ENCODE data around the gene C10orf105. TPM values are rescaled to one million over a fixed set of nuclear protein-coding genes. Genes with fewer than 3 reads are reported as not detected.

Gene C10orf105
- total RNA-seq, 4 donors from 2014 or later = 0.06 to 0.17 (median 0.11) TPM; not detected in 1

DNA sequence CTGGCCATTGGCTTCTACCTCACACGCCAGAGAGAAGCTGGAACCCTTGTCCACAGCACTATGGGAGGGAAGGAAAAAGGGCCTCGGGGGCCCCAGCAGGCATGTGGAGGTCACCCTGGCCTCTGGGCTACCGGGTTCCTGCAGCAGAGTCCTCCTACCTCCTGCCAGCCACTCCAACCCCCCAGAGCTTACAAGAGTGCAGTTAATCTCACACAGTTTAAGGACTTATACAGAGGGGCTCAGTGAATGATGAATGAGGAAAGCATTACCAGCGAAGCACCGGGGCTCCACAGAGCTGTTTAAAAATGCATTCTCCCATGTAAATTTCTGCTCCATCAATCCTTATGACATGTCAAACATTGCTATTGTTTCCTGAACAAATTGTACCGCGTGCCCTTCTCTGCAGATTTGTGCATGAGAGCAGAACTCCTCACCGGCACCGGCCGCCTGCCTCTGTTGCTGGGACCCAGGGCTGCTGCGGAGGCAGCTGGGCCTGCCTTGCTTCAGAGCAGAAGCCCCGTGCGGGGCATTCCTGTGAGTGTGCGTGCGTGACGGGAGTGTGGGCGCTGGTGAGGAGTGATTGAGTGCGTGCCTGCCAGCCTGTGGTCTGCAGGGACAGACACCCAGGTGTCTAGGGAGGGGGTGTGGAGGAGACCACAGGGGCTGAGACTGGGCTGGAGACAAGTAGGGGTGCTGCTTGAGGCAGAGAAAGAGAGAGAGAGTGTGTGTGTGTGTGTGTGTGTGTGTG, 52.8 kb downstream of the C10orf105 start:
- intact Hi-C loops (cut with DNase I) = no loop called here
- peak in 1 of 2 donors; percentile 34 for TF ChIP-seq POLR2AphosphoS5 (IDR thresholded peaks at IDR 0.05)
- no peak for TF ChIP-seq POLR2A (IDR thresholded peaks at IDR 0.05; ENCODE audit: low read depth)
- no peak for DNase-seq (ENCODE audit: extremely low spot score)
- Histone ChIP-seq H3K27me3 (no peaks in the 10 kb centered on the region), H3K4me3 (peak overlapping the region in 2 of 4 donors; percentile 16 to 32), H3K36me3 (no peaks in the 10 kb centered on the region), H3K27ac (replicated peaks in 1 of 4) (peak overlapping the region; percentile 22 to 69 (median 54)), H3K4me1 (peaks cover 0 to 49% (median 34%) of the 10 kb centered on the region in 4 donors), H3K9me3 (no peaks in the 10 kb centered on the region)
- whole genome bisulfite sequencing = 40% methylated on average over 18 of the region's 18 CpGs

DNA sequence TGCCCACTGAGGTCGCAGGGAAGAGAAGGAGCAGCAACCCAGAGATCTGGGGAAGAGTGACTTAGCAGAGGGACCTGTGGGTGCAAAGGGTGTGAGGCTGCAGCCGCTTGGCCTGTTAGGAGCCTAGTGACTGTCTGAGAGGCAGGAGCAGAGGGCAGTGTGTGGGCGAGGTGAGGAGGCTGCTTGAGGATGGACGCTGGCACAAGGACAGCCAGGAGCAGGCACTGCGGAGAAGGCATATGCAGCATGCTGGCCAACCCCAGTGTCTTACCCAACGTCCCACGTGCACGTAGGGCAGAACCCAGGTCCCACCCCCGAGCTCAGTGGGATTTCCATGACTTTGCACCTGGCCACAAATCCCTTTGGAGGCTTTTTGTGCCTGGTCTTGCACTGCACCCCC, 54.1 kb downstream of the C10orf105 start:
- H3K27ac ChIP-seq (replicated peaks in 1 of 4) = no peak overlapping the region
- intact Hi-C loops (cut with DNase I) = no loop called here
- no peak for DNase-seq (ENCODE audit: extremely low spot score)
- H3K36me3 ChIP-seq = no peaks in the 10 kb centered on the region
- H3K4me1 ChIP-seq = peaks cover 0 to 49% (median 34%) of the 10 kb centered on the region in 4 donors
- 91% methylated on average over 9 of the region's 9 CpGs for WGBS
- H3K27me3 ChIP-seq = no peaks in the 10 kb centered on the region
- no peaks in the 10 kb centered on the region for H3K9me3 ChIP-seq
- H3K4me3 ChIP-seq = no peak overlapping the region
- TF ChIP-seq EP300 (IDR thresholded peaks at IDR 0.05) = no peak
- TF ChIP-seq POLR2AphosphoS5 (IDR thresholded peaks at IDR 0.05) = no peak
- TF ChIP-seq POLR2A (IDR thresholded peaks at IDR 0.05; ENCODE audit: low read depth) = no peak
- TF ChIP-seq, protein P1, sequence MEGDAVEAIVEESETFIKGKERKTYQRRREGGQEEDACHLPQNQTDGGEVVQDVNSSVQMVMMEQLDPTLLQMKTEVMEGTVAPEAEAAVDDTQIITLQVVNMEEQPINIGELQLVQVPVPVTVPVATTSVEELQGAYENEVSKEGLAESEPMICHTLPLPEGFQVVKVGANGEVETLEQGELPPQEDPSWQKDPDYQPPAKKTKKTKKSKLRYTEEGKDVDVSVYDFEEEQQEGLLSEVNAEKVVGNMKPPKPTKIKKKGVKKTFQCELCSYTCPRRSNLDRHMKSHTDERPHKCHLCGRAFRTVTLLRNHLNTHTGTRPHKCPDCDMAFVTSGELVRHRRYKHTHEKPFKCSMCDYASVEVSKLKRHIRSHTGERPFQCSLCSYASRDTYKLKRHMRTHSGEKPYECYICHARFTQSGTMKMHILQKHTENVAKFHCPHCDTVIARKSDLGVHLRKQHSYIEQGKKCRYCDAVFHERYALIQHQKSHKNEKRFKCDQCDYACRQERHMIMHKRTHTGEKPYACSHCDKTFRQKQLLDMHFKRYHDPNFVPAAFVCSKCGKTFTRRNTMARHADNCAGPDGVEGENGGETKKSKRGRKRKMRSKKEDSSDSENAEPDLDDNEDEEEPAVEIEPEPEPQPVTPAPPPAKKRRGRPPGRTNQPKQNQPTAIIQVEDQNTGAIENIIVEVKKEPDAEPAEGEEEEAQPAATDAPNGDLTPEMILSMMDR (IDR thresholded peaks at IDR 0.05) = no peak

DNA sequence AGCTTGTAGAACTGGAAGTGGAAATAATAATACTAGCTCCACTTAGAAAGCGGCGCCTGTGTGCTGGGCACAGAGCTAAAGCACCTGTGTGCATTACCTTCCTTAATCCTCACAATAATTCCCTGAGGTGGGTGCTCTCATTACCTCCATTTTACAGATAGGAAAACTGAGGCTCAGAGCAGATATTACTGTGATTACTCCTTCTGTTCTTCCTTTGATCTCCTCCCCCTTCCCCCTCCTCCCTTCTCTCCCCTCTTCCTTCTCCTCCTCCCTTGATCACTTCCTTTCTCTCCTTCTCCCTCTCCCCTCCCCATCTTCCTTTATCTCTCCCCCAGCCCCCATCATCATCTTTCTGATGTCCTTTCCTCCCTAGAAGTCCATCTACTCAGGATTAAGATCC, 55.0 kb downstream of the C10orf105 start:
- Histone ChIP-seq H3K27me3 (no peaks in the 10 kb centered on the region), H3K9me3 (no peaks in the 10 kb centered on the region), H3K36me3 (no peaks in the 10 kb centered on the region), H3K4me1 (peaks cover 0 to 49% (median 34%) of the 10 kb centered on the region in 4 donors), H3K4me3 (no peak overlapping the region), H3K27ac (replicated peaks in 1 of 4) (no peak overlapping the region)
- no peak for TF ChIP-seq POLR2A (IDR thresholded peaks at IDR 0.05; ENCODE audit: low read depth)
- TF ChIP-seq, protein P1 (IDR thresholded peaks at IDR 0.05) = no peak
- TF ChIP-seq EP300 (IDR thresholded peaks at IDR 0.05) = no peak
- no peak for TF ChIP-seq POLR2AphosphoS5 (IDR thresholded peaks at IDR 0.05)
- no peak for DNase-seq (ENCODE audit: extremely low spot score)
- WGBS = 58% methylated on average over 2 of the region's 2 CpGs
- intact Hi-C loops (cut with DNase I) = no loop called here

DNA sequence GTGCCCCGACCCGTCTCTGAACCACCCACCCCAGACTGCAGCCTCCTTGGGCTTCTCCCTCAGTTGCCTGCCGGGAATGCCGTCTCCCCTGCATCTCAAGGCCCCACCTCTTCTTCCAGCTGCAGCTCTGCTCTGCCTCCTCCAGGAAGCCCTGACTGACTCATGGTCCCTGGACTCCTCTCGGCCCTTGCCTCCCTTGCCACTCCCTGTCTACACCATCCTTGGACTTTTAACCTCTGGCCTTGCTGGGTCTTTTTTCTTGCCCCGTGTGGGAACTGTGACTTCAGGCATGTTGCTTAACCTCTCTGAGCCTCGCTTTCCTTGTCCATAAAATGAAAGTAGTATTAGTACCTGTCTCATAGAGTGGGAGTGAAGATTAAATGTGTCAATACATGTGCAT, 56.3 kb downstream of the C10orf105 start:
- H3K4me1 ChIP-seq = peaks cover 0 to 41% (median 34%) of the 10 kb centered on the region in 4 donors
- H3K27me3 ChIP-seq = no peaks in the 10 kb centered on the region
- intact Hi-C loops (cut with DNase I) = no loop called here
- no peak overlapping the region for H3K4me3 ChIP-seq
- no peak for DNase-seq (ENCODE audit: extremely low spot score)
- 89% methylated on average over 7 of the region's 7 CpGs for WGBS
- H3K36me3 ChIP-seq = no peaks in the 10 kb centered on the region
- no peaks in the 10 kb centered on the region for H3K9me3 ChIP-seq
- H3K27ac ChIP-seq (replicated peaks in 1 of 4) = no peak overlapping the region
- TF ChIP-seq POLR2AphosphoS5 (IDR thresholded peaks at IDR 0.05) (no peak), POLR2A (IDR thresholded peaks at IDR 0.05; ENCODE audit: low read depth) (no peak), EP300 (IDR thresholded peaks at IDR 0.05) (no peak)
- TF ChIP-seq, protein P1 (IDR thresholded peaks at IDR 0.05) = no peak

DNA sequence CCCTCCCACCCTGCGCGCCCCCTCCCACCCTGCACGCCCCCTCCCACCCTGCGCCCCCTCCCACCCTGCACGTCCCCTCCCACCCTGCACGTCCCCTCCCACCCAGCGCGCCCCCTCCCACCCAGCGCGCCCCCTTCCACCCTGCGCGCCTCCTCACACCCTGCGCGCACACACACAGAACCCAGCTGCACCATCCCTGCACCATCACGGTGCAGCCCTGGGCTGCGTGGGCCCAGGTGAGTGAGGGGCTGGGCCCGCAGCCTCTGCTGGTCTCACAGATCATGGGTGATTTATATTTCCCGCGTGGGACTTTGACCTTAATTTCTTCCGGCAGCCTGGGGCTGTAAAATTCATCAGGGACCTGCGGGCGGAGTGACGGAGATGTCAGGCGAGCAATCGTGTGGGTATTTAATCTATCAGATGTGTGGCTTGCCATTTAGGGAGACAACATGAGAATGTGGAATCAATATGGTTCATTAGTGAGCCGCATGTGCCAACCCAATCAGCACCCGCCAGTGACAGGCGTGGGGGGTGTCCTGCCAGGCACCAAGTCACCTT, 57.7 kb downstream of the C10orf105 start:
- WGBS = 90% methylated on average over 12 of the region's 28 CpGs
- intact Hi-C loops (cut with DNase I) = no loop called here

More for the DNA sequence above, 57.7 kb downstream of the C10orf105 start:
- Histone ChIP-seq H3K27ac (replicated peaks in 1 of 4) (no peak overlapping the region), H3K27me3 (no peaks in the 10 kb centered on the region), H3K4me1 (peaks cover 0 to 27% (median 22%) of the 10 kb centered on the region in 4 donors), H3K9me3 (no peaks in the 10 kb centered on the region), H3K36me3 (no peaks in the 10 kb centered on the region), H3K4me3 (no peak overlapping the region)
- DNase-seq (ENCODE audit: extremely low spot score) = no peak
- TF ChIP-seq POLR2AphosphoS5 (IDR thresholded peaks at IDR 0.05) (no peak), EP300 (IDR thresholded peaks at IDR 0.05) (no peak), POLR2A (IDR thresholded peaks at IDR 0.05; ENCODE audit: low read depth) (no peak)
- TF ChIP-seq, protein P1 (IDR thresholded peaks at IDR 0.05) = no peak

Measured in esophagus muscularis mucosa (tissue), 4 donors.